SK-N-SH treated with all-trans-retinoic acid at 6 μM for 48 hours (cell line): ENCODE measurements around the gene KIRREL3.

Source experiments
- BACH2 ChIP-seq: fragments of 250-450 bp; sonication (Bioruptor Pico); IDR thresholded peaks from 2 replicates; pipeline ENCODE4 v1.9.0; 2021; ENCODE audit warnings: mild to moderate bottlenecking, borderline replicate concordance
- ZFP3 ChIP-seq: fragments of 250-450 bp; sonication (Bioruptor Pico); IDR thresholded peaks from 2 replicates; pipeline ENCODE4 v1.5.0; 2020; ENCODE audit warnings: mild to moderate bottlenecking, moderate library complexity
- TF ChIP-seq, protein P1 (sequence below): fragments of 250-450 bp; sonication (Bioruptor Pico); IDR thresholded peaks from 2 replicates; pipeline ENCODE4 v1.5.1; 2021; ENCODE audit warnings: mild to moderate bottlenecking, moderate library complexity

GRCh38 chr11:126918556-126918955, 82.0 kb downstream of the KIRREL3 start:
- TF ChIP-seq, protein P1, sequence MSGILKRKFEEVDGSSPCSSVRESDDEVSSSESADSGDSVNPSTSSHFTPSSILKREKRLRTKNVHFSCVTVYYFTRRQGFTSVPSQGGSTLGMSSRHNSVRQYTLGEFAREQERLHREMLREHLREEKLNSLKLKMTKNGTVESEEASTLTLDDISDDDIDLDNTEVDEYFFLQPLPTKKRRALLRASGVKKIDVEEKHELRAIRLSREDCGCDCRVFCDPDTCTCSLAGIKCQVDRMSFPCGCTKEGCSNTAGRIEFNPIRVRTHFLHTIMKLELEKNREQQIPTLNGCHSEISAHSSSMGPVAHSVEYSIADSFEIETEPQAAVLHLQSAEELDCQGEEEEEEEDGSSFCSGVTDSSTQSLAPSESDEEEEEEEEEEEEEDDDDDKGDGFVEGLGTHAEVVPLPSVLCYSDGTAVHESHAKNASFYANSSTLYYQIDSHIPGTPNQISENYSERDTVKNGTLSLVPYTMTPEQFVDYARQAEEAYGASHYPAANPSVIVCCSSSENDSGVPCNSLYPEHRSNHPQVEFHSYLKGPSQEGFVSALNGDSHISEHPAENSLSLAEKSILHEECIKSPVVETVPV: no peak
- no peak for TF ChIP-seq BACH2 (CRISPR knock-in tag)
- TF ChIP-seq ZFP3: no peak
